GM20431 (cell line): ENCODE measurements around the gene ANGEL1.

ENCODE experiments used
- in situ Hi-C: fragments of 300-500 bp; cut with MseI, MboI; formaldehyde crosslinking; loops from one replicate; pipeline ENCODE4 v1.15.0; 2020; ENCODE audit warnings: low sequenced_read_pairs; ENCODE audit not compliant: unreplicated experiment

Gene ANGEL1

DNA sequence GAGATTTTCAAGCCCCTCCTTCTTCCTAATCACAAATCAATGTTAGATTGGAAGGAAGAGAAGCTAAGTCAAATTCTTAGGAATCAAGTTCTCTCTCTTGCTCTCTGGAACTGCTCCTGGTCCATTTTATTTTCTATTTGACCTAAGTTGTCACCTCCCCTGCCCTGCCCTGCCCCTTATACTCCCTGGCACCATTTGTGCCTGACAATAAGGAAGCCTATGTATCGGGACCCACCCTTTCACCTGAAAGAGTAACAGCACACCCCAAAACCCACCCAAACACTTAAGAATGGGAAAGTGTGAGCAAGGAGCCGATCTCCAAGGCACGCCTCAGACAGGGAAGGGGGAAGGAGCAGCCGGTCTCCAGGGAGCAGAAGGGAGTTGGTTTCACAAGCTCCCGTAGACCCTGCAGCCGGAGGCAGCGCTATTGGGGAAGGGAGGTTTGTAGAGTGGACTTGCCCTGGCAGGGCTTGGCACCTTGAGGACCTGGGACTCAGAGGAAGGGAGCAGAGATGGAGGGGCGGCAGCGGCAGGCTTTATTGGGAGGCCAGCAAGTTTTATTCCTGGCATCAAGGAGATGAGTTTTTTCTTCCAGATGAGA, 15.1 kb upstream of the ANGEL1 start:
- in situ Hi-C loops: no loop called here

DNA sequence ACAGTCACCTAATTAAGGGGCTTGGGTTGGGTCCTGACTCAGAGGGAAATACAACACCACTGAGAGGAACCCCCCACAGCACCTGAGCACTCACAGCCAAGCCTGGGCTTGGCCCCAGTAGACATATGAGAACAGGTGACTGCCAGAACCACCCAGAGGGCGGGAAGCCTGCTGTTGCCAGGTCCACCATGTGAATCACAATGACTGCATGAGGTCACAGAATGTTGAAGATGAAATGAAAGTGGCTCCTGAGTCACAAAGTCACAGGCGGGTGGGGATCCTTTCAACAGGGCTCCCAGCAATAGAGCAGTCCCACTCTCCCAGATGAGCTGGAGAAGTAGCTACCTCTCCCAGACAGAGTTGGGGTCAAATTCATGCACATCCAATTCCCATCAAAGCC, 13.4 kb upstream of the ANGEL1 start, which contains the start of gene LRRC74A:
TSS of gene LRRC74A (plus strand) at position 287 of the 400 bp plus-strand sequence. CDS start 290 bp downstream, outside the sequence.
- in situ Hi-C loops: no loop called here

DNA sequence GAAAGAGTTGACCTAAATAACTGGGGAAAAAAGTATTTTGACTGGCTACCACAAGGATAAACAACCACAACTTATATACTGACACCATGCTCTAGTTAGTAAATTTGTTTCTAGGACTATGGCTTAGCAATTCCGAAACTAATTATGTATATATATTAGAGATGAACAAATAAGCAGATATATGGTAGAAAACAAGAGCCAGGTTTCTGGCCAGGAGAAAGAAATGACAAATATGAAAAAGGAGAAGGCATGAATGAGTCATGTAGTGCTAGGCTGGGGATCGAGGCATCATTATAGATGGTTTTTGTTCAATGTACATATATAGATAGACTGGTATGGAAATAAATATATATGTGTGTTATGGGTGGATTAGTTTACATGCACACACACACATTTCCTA, 8.0 kb upstream of the ANGEL1 start:
- in situ Hi-C loops: no loop called here

DNA sequence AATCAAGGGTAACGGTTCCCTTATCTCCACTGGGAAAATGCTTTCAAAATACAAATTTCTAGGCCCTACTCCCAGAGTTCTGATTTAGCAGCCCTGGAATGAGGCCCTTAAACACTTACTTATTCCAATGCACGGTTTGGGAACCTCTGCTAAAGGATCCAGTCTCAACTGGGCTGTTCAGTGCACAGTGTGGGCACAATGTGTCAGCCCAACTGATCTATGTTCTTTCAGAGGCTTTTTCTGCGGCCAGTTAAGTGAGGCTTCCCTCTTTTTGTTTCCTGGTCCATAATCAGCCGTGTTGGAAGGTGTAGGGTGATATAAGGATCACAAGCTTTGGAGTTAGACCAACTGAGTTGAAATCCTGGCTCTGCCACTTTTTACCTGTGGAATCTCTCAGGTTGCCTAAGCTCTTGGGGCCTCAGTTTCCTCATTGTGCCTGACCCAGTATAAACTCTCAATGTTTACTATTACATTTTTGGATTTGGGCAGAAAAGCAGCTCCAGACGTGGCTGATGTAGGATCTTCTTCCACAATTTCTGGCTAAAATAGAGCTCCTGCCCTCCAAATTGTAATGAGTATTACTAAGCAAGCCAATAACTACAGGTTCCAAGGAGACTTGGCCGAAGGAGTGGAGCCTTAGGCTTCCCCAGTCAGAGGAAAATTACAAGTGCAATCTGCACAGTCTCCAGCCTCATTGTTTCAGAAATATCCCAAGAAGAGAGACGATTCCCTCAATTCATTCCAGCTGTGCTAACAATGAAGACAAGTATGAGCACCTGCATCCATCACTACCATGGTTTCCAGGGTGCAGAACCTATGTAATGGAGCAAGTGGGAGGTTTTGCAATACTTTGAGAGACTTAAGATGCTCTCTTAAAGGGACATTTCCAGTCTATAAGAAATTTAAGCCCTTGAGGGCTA, 2.3 kb upstream of the ANGEL1 start:
- in situ Hi-C loops: no loop called here

DNA sequence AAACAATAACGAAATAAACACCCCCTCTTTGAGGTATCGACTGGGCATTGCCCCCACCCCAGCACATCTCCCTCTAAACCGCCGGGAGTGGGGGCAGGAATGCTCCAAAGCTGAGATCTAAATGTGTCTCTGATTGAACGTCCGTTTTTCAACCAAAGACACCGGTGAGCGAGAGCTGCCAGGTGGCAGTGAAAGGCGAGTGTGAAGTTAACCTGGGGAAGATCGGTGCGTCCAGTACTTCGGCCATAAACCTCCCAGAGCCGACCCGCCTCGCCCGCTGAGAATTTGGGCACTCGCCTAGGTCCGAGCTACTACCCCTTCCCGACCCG, 625 bp downstream of the ANGEL1 start:
- in situ Hi-C loops: no loop called here

DNA sequence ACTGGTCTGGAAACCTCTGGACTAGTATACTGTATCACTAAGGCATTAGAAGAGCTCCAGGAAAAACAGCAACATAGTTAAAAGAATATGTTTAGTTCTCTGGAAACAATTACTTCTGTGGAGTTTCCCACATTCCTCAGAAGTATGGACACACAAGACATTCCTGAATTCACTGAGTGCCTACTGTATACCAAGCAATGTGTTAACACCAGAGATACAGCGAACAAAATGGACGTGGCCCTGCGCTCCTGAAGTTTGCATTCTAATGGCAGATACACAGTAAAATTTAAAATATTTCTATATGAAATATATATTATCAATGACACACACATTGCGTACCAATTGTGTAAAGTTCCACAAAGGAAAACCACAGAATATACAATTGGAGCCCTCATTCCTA, 1.1 kb downstream of the ANGEL1 start:
- in situ Hi-C loops: no loop called here

DNA sequence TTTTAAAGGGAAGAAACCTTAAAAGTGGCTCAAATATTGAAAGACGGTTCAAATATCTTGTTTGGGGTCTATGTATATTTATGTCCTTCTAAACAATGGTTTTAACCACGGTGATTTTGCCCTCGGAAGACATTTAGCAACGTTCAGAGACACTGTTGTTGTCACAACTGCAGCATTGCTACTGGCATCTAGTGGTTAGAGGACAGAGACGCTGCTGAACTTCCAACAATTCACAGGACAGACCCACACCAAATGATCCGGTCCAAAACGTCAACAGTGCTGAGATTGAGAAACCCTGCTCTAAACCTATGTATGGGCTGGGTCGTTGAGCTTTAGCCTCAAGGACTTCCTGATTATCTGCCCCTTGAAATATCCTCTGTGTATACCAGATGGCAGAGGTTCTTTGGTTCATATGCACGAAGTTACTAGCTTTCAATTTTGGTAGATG, 1.7 kb downstream of the ANGEL1 start:
- in situ Hi-C loops: no loop called here

DNA sequence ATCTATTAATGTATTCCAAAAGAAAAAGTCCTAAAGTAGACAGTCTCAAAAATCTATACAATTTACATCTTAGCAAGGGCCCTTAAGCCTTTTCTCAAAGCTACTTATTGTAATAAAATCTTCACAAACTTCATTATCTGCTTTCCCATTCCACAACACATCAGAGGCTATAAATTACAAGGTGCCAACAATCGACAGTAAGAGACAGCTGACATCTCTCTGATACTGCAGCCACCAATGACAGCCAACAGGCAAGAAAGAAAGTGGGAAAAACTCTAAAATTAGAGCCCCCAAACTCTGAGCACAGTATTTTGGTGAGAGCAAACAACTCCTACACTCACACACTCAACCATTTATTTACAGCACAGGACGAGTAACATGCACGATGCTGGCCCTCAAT, 2.2 kb downstream of the ANGEL1 start:
- in situ Hi-C loops: no loop called here

DNA sequence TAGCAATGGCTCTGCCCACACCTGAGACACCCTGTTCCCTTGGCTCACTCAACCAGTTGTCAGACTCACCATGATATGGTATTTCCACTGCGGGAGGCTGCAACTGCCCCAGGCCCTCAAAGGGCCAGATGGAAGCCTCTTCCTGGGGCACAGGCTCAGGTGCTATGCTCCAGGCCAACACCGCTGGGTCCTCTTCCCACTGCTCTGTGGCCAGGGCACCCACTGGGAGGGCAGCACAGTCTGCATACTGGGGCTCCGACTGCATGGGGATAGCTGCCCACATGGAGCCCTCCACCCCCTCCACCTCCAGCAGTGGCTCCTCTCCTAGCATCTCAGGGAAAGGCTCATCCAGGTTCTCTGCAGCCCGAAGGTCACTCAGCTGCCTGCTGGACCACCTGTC, 3.7 kb downstream of the ANGEL1 start:
- in situ Hi-C loops: no loop called here

DNA sequence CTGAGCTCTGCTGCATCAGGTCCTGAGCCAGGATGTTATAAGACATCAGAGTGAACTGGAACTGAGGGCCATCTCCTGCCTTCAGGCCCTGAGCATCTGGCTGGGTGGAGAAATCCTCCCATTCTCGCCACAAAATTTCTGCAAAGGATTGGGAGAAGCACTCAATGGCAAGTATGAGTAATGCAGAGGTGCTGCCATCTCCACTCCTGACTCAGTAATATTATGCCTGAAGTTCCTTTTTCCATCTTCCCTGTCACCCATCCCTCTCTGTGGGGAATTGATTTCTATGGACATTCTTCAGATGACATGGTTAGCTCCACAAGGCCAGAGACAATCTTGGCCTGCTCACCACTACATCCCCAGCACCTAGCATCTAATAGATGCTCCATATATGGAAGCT, 4.7 kb downstream of the ANGEL1 start:
- in situ Hi-C loops: no loop called here

DNA sequence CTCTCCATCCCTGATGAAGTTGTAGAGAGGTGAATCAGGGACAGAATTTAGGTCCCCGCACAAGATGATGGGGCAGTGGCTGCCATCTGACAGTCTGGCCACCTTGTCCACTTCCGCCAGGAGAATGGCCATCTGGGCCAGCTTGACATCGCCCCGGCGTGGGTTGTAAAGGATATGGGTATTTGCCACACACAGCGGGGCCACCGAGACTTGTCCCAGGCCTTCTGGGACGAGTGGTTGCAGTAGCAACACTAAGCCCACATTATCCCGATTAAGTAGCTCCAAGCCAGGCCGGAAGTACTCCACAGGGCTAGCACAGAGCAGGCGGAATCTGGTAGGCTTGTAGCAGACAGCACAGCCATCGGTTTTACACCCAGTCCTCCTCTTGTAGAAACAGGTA, 6.2 kb downstream of the ANGEL1 start:
- in situ Hi-C loops: no loop called here

DNA sequence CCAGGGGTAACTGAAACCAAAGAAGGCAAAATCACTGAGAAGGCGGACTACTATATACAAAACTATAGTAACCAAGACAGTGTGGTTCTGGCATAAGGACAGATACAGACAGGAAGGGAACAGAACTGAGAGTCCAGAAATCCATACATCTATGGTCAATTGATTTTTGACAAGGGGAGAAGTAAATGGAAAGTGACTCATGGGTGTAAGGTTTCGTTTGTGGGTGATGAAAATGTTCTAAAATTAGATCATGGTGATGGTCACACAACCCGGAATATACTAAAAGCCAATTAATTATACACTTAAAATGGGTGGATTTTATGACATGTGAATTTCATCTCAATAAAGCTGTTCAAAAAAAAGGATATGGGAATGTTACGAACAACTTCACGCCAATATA, 18.7 kb downstream of the ANGEL1 start:
- in situ Hi-C loops: no loop called here

DNA sequence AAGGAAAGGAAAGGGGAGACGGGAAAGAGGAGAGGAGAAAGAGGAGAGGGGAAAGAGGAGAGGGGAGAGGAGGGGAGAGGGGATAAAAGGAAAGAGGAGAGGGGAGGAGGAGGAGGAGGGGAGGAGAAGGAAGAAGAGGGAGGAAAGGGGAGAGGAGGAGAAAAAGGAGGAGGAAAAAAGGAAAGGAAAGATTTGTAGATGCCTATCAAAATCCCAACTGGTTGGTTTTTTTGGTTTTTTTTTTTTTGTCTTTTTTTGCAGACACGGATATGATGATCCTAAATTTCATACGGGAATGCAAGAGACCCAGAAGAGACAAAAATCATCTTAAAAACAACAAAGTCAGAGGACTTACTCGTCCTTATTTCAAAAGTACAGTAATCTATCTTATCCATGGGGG, 19.4 kb downstream of the ANGEL1 start:
- in situ Hi-C loops: no loop called here

DNA sequence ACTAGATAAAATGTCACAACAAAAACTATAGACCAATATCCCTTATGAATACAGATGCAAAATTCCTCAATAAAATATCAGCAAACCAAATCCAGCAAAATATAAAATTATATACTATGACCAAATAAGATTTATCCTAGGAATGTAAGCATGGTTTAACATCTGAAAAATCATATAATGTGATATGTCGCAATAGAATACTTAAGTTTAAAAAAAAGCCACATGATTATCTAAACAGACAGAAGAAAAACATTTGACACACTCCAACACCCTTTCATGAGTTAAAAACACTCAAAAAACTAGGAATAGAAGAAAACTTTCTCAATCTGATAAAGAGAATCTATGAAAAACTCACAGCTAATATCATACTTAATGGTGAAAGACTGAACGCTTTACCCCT, 20.3 kb downstream of the ANGEL1 start:
- in situ Hi-C loops: no loop called here

DNA sequence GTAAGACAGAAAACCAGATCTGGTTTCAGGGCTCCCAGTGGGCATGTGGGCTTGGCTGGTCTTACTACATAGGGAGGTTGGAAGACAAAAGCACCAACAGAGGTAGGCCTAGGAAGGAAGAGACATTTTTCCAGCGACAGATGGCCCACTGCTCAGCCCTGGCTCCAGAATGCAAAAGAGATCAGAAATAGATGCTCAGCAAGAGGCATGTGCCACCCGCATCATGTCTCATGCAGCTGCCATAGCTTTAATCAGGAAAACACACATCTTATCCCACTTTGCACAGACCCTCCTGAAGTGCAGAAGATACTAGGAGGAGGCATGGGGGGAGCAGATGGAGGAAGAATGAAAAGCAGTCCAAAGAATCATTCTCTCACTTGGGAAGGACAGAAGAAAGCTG, 26.1 kb downstream of the ANGEL1 start:
- in situ Hi-C loops: no loop called here

DNA sequence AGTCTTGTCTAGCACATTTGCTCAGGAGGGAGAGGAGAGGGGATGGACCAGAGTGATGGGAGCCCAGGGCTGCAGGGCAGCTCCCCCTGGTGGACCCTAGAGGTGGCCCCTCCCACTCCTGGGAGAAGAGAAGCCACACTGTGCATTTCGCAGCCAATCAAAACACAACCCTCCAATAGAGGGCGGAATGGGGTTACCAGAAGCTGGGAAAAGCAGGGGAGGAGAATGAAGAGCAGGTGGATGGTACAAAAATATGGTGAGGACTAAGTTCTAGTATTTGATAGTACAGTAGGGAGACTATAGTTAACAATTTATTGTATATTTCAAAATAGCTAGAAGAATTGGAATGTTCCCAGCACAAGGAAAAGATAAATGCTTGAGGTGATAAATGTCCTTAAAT, 27.8 kb downstream of the ANGEL1 start:
- in situ Hi-C loops: no loop called here

DNA sequence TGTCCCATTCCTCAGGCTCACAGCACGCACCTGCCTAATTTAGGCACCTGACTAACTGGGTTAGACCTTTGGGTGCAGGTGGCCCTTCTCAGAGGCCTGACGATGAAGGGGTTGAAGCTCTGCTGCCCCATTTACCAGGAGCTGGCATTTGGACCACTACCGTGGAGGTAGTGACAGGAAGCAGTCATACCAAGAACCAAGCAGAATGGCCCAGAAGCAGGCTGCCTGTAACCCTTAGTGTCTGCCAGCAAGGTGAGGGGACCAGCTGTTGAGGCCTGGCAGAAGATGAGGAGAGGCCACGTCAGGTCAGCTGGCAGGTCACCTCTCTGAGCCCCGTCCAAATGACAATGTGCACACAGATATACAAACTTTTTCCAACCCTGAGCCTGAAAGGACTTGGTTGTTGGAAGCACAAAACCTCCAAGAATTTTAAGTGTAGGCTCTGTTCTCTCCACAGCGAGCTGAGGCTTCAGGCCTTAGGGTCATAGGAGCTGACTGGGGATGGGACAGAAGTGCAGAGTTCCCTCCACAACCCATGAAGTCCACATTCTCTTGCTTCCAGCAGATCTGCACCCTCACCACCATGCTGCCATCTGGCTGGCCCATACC, 28.3 kb downstream of the ANGEL1 start:
- in situ Hi-C loops: no loop called here

DNA sequence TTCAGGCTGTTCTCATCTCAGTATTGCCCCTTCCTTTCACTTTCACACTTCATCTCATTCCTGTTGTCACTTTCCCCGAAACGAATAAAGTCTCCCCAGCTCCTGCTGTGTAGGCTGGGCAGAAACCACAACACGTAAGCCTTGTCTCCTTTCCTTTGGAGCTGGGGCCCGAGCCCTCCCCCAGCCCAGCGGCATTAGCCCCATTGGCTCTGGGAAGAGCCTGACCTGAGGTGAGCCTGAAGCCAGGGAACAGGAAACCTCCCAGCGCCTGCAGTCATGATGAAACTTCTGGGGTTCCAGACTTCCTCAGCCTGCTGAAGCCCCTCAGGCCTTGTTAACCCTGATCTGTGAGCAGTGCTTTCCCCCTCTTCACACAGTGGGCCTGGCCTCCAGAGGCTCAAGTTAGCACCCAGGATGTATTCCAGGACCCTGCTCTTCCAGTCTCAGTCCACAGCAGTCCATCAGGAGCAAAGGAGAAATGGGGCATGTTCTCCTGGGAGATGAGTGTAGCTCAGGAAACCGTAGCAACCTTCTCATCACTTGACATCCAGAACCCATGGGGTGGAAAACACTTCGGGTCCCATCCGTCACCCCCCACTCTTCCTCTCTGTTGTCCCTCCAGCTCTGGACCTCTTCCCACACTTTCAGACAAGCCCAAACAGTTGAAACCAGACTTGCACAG, 29.7 kb downstream of the ANGEL1 start:
- in situ Hi-C loops: no loop called here

DNA sequence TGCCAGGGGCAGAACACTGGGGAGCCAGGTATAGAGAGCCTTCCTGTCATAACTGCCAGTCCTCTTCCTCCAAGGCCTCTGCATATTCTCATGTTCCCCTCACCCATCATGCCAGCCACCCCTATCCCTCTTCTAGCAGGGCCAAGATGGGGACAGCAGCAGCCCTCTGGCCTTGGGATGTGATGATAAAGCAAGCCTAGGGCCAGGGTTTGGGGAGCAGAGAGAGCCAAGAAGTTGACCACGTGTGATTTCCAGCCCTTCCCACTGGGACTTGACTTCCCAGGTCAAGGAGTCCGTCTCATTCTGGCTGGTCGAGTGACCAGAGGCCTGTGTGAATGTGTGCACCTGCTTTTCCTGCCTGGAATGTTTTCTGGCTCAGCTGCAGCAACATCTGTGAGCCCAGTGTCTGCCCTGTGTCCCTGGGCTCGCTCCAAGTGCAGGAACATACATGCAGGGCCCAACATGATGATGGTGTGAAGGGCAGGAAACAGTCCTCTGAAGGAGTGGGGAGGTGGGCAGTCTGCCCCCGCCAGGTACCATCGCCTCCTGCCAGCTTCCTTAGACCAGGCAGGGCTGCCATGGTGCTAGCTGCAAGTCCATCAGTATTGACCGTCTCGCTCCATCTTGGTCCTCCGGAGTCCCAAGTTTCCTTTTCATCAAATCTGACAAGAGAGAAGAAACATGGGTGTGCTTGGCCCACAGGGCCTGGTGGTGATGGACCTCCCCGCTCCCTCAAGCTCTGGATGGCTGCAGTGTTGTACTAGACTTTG, 30.4 kb downstream of the ANGEL1 start:
- in situ Hi-C loops: no loop called here

DNA sequence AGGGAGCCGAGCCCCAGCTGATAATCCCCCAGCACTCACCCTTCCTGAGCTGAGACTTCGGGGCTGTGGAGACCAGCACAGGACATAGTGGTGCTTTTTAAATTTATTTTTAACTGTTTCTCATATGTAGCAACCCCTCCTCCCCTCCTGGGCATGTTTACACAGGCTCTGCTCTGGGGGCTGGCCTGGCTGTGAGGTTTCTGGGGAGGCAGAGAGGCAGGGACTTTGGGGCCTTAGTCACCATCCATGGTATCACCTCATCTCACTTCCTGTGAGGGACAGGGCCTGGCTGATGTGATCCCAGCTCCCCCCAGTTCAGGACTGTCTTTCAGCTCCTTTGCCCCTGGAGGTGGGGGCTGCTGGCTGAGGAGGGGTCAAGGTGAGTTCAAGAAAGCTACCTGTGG, 31.0 kb downstream of the ANGEL1 start:
- in situ Hi-C loops: no loop called here
